Left renal cortex interstitium (tissue), 4 donors: ENCODE measurements around the gene IL6ST. TPM values are rescaled to one million over a fixed set of nuclear protein-coding genes. Genes with fewer than 3 reads are reported as not detected.
"Not testable (repeated sequence)": the region's sequence is repeated elsewhere in the genome, so short reads cannot be mapped to it uniquely, and the experiment has no call there.

ENCODE experiments used
- DNase-seq, 4 donors: peaks; one replicate each; pipeline ENCODE4 v3.0.0-alpha.2; 2013; ENCODE audit warnings: low read depth in 4 of 4, low spot score in 2 of 4, missing footprints in 1 of 4
- polyA plus RNA-seq, 4 donors: library from polyadenylated mRNA; unstranded; fragments of 120-200 nt; gene quantifications; one replicate each; pipeline ENCODE4 v1.2.1, GENCODE V29; 2013; ENCODE audit not compliant: insufficient read length in 4 of 4

The IL6ST gene
- polyA plus RNA-seq, 4 donors, result 104 to 148 (median 122) TPM

DNA sequence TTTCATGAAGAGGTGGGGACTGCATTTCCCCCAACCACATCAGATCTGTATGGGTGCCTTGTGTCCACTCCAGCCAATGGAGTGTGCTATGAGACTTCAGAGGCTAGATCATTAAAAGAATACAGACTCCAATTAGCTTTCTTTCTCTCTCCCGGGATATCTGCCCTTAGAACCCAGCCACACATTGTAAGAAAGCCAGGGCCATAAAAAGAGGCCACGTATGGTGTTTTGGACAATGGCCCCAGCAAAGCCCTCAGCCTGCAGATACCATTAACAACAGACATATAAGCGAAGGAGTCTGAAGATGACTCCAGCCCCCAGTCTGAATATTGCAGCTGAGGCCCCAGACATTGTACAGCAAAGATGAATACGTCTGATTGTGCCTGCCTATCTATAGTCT lies 21.5 kb downstream of the IL6ST start:
- DNase-seq, result no peak

DNA sequence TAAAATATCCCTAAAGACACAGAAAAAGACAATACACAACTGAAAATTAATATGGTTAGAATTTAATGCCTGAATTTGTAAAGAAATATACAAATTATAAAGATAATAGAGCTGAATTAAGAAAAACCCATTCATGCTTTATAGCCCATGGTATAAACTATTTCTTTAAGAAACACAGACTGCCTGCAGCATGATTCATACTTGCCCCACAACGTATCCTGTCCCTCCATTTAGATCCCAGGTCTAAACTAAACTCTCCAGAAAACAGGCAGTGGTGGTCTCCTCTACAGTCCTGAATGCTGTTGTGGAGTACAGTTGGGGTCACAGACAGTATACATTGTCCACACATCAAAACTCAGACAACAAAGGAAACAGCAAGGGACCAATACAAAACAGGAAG lies 24.8 kb downstream of the IL6ST start:
- DNase-seq, result no peak

DNA sequence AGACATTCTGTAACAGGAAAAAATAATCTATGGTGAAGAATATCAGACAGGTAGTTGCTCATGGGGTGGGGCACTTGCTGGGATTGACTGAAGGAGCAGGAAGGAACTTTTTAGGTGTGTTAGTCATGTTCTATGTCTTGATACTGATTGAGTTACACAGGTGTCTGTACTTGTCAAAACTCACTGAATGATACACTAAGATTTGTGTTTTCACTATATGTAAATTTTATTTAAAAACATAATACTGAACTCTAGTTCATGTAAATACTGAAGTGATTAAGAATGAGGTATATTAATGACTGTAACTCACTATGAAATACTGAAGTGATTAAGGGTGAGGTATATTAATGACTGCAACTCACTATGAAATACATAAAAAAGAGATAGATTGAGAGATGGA lies 28.5 kb downstream of the IL6ST start:
- DNase-seq, result no peak

GRCh38 chr5:55965525-55965924 lies 29.2 kb downstream of the IL6ST start:
- no peak for DNase-seq

DNA sequence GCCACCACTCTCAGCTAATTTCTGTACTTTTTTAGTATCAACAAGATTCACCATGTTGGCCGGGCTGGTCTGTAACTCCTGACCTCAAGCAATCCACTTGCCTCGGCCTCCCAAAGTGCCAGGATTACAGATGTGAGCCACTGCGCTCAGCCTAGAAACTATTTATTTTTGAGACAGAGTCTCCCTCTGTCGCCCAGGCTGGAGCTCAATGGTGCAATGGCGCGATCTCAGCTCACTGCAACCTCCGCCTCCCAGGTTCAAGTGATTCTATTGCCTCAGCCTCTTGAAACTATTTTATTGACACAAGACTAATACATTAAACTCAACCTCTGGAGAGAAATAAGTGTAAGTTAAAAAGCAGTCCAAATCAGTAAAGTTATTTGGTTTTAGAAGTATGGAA lies 34.0 kb downstream of the IL6ST start:
- no peak for DNase-seq

GRCh38 chr5:55959208-55959607 lies 35.6 kb downstream of the IL6ST start:
- DNase-seq, result no peak

- not testable (repeated sequence) for DNase-seq
These were observed 53.6 kb downstream of the IL6ST start for GRCh38 chr5:55941154-55941553.

- not testable (repeated sequence) for DNase-seq
These were observed 57.2 kb downstream of the IL6ST start for GRCh38 chr5:55937598-55937997.

GRCh38 chr5:55936100-55936693 lies 58.6 kb downstream of the IL6ST start:
- peak; percentile 29 to 63 (median 56) for DNase-seq

- no peak for DNase-seq
These were observed 59.4 kb downstream of the IL6ST start for GRCh38 chr5:55935371-55935770.

GRCh38 chr5:55934720-55935119 lies 60.0 kb downstream of the IL6ST start:
- no peak for DNase-seq

- DNase-seq, result no peak
These were observed 60.6 kb downstream of the IL6ST start for GRCh38 chr5:55934115-55934613.

- no peak for DNase-seq
These were observed 61.2 kb downstream of the IL6ST start for GRCh38 chr5:55933377-55934114.

GRCh38 chr5:55932700-55933099 lies 62.1 kb downstream of the IL6ST start:
- no peak for DNase-seq

DNA sequence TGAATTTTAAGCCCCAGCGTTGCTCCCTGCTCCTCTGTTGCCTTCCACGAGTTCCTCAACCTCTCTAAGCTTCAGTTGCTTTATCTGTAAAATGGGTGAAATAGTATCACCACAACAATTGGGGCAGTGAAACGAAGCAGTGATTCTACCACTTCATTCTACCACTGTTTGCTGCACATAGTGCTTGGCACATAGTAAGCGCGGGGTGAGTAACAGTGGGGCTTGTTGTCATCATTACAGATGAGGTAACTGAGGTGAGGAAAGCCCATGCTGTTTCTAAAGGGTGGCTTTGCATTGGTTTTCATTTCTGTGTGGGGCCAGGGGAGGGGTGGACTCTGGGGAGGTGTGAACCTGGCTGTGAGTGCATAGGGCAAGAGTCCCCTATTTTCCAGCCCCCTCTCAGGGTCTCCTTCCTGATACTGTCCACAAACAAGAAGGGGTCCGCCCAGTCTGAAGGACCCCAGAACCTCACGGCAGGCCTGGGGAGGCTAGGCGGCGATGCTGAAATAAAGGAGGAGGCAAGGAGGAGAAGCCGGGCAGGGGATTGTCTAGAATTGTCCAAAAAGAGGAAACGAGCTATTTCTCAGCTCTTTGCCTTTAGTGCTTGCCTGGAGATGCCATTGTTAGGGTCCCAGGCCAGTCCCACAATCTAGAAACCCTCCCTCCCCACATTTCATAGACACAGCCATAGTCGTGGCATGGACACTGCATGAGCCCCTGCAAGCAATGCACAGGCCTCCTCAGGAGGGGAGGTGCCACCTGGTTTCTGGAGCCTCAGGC lies 65.6 kb downstream of the IL6ST start:
- no peak for DNase-seq

- no peak for DNase-seq
These were observed 66.7 kb downstream of the IL6ST start for GRCh38 chr5:55927861-55928655.

- no peak for DNase-seq
These were observed 68.3 kb downstream of the IL6ST start for GRCh38 chr5:55926476-55926875.

DNA sequence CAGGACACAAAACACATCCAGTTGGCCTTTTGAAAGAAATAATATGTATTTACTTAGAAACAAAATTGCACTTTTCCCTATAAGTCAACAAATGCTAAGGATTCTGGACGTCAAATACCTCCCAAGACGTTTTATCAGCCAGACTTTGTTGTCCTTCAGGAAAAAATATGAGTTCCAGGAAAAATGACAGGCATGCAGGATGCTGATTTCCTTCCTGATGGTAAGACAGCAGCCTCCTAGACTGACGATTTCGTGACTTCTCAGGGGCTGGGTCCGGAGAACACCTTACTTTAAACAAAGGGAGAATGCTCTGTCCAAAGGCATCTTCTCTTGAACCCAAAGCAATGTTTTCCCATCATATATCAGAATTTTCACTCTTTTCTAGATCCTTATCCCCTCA lies 69.1 kb downstream of the IL6ST start:
- no peak for DNase-seq

- no peak for DNase-seq
These were observed 69.6 kb downstream of the IL6ST start for GRCh38 chr5:55925181-55925580.

DNA sequence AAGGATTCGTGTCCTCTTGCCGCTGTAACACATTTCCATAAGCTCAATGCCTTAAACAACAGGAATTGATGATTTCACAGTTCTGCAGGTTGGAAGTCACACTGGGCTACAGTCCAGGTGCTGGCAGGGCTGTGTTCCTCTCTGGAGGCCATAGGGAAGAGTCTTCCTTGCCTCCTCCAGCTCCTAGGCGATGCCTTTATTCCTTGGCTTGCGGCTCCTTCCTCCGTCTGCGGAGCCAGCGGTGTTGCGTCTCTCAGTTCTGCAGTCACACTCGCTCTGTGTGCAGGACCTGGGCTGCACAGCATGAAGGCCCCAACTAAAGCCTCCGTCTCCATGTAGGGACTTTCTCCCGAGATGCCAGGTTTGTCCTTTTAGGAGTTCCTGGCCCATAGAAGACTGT lies 70.0 kb downstream of the IL6ST start:
- no peak for DNase-seq
